HG03066 (cell line): ENCODE results near the gene KBTBD4.

Experiments
- ATAC-seq: cut with Tn5 transposase; IDR thresholded peaks from one replicate; pipeline ENCODE4 v1.9.1; 2021; ENCODE audit warnings: low read depth; ENCODE audit not compliant: unreplicated experiment

Gene KBTBD4

DNA sequence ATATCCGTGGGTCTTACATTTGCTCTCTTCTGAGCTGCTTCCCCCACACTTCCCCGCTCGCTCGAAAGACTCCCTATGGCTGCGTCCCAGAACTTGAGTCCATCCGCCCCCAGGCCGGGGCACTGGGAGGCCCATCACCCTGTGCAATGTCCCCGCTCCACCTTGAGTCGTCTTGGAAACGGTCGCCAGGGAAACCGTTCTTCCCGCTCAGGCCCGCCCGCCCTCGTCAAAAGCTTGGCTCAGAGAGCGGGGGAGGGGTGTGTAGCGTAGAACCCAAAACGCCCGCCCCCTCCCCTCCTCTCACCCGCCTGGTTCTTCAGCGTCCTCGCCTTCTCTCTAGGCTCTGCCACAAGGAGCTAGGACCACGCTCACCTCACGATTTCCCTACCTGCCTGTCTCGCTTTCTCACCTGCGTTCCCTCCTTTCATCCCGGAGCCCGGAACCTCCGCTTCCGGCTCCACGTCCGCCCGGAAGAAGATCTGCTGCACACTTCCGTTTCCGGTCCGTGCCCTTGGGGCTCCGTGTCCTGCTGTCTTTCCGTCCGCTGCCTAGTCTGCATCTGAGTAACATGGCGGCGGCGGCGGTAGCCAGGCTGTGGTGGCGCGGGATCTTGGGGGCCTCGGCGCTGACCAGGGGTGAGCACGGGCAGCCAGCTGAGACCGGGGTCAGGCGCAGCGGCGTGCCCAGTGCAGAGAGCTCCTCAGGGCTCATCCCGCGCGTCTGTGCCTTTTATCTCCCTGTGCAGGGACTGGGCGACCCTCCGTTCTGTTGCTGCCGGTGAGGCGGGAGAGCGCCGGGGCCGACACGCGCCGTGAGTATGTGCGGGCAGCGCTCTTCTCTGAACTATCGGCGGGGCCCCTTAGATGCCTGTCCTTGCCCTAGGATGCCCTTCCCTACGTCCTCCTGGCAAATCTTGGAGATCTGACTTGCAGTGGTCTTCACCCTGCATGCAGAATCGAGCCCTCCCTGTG, at the start of gene KBTBD4, which contains the start of gene NDUFS3:
KBTBD4 (minus strand) TSS at position 447 of the 971 bp plus-strand sequence; CDS start at position 428, 19 bp downstream.
NDUFS3 (plus strand) TSS at position 551 of the 971 bp plus-strand sequence; CDS start at position 569, 18 bp downstream.
- ATAC-seq, result peak; percentile 97

DNA sequence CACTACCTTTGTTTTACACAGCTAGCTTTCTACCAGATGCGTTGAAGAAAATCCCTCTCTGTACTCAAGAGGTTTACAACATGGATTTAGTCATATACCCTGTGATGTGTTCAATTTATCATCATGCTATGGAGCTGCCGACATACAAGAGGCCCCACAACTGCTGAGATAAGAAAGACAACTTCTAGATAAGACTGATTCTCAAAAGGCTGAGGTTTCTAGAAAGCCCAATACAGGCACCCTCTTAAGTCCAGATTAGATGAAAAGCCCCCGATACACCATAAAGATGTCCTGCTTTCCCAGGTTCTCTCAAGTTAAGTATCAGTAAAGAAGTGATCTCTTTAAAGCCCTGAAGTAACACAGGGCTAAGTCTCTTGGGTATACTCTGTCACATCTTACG, 49.3 kb upstream of the KBTBD4 start:
- no peak for ATAC-seq

GRCh38 chr11:47626234-47626633, 47.5 kb upstream of the KBTBD4 start:
- no peak for ATAC-seq

DNA sequence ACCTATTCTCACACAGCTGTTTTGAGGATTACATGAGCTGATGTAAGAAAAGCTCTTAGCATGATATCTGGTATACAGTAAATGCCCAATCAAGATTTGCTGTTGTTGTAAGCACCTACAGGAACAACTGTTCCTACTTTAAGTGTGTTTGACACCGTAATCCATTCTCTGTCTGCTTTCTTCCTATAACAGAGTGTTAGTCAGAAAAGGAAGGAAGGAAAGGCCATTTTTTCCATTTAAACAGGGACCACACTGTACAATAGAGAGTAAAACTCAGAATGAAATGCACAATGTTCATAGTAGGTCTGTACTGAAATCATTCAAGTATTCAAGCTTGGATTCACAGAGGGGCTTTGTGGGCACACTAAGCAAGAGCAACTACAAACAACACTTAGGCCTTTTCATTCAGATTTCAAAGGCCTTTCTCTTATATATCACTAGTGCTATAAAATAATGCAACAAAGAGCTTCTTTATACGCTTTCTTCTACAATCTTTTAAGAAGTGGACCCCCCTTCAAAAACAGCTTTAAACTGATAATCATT, 42.1 kb upstream of the KBTBD4 start:
- ATAC-seq, result no peak

GRCh38 chr11:47617417-47617809, 38.6 kb upstream of the KBTBD4 start:
- no peak for ATAC-seq

DNA sequence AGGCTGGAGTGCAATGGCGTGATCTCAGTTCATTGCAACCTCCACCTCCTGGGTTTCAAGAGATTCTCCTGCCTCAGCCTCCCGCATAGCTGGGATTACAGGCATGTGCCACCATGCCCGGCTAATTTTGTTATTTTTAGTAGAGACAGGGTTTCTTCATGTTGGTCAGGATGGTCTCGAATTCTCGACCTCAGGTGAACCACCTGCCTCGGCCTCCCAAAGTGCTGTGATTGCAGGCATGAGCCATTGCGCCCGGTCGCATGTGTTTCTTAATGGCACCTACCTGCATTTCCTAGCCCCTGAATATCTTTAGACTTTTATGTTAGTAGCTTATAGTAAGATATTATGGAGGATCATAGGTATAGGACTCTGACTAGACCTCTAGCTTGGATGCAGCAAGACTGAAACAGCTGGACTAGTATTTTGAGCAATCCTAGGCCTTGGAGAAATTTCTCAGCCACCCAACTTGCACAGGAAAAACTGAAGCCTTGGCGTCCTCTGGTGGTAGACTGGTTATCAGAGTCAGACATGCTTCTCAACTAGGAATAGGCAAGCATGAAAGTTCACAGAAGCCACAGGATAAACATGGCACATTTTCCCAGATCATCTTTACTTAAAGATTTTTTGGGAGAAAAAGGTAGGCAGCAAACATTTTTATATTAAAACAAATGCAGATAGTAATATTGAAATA, 38.1 kb upstream of the KBTBD4 start:
- no peak for ATAC-seq

DNA sequence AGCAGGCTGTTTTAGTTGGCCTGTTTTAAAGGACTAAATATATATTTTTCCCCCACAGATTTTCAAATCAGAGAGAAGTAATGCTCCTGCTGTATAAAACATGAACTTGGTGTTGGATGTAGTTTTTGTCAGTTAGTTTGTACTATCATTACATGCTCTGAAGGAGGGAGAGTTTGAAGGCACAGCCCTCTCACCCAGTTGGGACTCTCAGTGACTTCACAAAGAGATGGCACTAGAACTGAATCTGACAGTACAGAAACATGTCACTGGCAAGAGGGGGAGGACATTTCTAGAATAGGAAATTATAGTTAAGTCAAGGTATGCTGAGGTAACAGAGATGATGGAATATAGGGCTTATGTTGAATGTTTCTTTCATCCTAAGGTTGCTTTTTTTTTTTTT, 36.5 kb upstream of the KBTBD4 start:
- ATAC-seq, result no peak

DNA sequence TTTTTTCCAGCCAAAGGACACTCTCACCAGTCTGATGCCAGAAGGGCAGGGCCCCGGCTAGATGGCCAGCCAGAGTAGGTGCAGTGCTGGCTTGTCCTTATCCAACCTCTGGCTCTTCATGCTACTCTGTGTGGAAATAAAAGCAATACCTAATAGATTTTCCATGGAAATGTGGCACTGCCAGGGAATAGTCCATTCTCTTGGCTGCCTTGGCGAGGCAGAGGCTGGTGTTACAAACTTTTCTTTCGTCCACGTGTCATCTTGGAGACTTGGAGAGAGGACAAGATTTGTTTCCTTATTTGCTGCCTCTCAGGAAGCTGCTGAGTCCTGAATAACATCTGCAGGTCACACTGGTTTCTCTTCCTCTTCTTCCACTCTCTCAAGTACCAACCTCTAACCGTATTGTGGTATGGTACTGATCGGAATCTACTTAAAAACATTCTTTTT, 32.6 kb upstream of the KBTBD4 start:
- ATAC-seq, result peak; percentile 82

DNA sequence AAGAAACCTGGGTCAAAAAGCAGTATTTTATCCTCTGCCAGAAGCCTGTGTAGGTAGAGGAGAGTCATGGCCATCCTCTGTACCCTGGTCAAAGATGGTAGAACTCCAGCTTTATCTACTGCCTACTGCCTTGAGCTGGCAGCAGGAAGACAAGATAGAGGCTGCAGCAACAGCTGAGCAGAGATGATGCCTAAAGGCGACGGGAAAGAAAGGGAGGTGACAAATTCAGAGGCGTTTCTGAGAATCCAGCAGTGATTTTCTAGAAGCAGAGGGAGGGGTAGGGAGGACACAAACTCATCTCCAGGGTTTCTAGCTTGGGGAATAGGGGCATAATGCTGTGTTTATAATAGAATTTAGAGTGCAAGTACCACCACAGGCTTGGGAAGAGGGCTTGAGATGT, 30.9 kb upstream of the KBTBD4 start:
- ATAC-seq, result no peak

DNA sequence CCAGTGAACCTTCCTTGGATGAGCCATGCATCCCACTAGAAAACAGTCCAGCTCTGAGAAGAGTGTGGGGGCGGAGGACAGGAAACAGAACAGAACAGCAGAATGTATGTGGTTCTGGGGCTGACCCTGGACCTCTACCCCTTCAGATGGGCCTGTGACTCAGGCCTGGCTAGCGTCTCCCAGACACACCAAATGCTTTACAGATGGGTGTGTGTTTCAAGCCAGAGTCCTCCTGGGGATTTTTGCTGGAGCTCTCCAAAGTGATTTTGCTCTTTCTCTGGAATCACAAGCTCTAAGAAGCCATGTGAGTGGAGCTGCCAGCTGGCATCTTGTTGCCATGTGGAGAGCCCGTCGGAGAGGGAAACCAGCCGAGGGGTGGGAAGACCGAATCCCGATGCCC, 28.6 kb upstream of the KBTBD4 start:
- no peak for ATAC-seq

- ATAC-seq, result no peak
Observed at GRCh38 chr11:47606731-47607130, 28.0 kb upstream of the KBTBD4 start.

- no peak for ATAC-seq
Observed at GRCh38 chr11:47605921-47606320, 27.2 kb upstream of the KBTBD4 start.

DNA sequence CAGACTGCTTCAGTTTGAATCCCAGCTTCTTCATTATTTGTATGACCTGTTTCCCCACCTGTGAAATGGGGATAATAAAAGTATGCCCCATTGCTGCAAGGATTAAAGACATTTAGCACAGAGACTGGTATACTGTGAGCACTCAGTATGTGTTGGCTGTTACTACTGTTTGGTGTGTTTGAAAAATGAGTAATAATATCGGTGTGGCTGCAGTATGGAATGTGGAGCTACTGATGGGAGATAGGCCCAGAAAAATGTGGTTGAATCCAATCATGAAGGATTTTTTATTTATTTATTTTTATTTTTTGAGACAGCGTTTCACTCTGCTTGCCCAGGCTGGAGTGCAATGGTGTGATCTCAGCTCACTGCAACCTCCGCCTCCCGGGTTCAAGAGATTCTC, 24.5 kb upstream of the KBTBD4 start:
- no peak for ATAC-seq

DNA sequence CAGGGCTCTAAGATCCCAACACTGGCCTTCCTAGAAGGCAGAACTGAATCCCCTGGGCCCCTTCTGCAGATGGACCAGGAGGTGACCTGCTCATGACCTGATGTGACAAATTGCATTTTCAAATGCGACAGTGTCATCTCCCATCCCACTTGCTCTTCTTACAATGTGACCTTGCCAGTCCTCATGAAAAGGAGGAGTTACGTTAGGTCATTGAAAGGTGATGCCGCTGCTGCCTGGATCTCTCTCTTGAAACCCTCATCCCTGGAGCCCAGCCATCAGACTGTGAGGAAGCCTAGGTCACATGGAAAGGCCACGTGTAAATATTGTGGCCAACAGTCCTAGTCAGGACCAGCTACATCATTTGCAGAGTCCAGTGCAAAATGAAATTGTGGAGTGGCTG, 21.1 kb upstream of the KBTBD4 start:
- ATAC-seq, result no peak

DNA sequence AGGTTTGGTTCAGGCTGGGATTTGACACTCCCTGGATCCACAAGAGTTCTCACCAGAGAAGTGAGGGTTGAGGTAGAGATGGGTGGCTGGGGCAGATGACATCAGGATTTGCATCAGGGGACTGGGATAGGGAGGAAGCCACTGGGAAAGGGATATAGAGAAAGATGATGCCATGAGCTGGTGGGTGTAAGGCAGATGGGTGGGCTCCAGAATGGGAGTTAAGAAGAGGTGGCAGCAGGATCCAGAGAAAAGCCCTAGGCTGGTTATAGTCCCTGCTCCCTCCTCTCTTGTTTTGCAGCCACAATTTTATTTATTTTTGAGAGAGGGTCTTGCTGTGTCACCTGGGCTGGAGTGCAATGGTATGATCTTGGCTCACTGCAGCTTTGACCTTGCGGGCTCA, 17.2 kb upstream of the KBTBD4 start:
- no peak for ATAC-seq

DNA sequence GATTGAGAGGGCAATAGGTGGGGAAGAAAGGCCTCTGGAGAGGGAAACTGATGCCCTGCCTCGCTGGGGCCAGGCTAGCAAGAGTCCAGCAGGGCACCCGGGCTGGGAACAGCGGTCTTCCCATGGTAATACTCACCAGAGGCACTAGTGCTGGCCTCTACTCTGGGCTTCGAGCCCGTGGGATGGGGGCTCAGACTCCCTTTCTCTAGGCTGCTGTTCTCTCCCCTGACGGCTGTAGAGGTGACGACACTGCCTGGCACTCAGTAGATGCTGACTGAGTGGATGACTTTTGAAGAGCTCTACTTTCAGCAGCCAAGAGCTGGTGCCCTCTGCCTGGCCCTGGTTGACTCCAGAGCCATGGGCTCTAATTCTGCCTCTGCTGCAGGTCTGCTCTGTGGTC, 16.3 kb upstream of the KBTBD4 start:
- no peak for ATAC-seq

DNA sequence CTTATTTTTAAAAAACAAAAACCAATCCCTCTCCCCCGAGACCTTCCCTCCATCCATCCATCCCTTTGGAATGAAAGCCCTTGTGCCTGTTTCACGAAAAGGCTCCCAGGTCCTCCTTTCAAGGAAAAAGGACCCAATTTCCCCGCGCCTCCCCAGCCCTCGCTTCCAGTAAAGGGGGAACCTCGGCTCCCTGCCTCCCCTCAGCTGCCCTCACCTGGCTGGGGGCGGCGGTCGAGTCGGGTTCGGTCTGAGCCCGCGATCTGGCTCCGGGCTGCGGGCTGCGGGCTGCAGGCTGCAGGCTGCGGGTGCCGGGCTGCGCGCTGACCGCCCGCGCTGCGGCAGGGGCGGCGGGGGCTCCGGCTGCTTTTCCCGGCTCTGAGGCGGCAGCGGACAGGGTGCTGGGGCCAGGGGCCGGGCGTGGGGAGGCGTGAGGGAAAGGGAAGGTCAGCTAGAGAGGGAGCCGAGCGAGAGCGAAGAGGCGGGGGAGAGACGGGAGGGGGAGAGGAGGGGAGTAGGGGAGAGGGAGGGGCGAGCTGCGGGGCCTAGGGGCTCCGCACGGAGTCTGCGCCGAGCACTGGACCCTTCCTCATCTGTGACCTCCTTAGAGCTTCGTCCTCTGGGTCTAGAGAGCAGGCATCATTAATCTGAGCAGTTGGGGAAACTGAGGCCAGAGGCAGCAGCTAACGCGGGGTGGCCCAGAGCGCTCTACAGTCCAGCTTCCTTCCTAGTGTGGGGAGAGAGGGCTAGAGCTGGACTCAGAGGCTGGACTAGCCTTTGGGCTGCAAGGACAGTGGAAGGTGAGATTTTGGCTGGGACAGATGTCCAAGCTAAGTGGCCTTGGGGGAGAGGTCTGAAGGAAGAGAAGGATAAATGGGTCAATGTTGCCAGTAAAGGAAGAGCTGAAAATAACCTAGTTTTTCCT, 15.4 kb upstream of the KBTBD4 start, which contains the start of gene C1QTNF4:
C1QTNF4 (minus strand) TSS at position 478 of the 922 bp plus-strand sequence. CDS start 3,601 bp downstream, outside the sequence.
- ATAC-seq, result no peak

- no peak for ATAC-seq
Observed at GRCh38 chr11:47593492-47593933, 14.7 kb upstream of the KBTBD4 start.

DNA sequence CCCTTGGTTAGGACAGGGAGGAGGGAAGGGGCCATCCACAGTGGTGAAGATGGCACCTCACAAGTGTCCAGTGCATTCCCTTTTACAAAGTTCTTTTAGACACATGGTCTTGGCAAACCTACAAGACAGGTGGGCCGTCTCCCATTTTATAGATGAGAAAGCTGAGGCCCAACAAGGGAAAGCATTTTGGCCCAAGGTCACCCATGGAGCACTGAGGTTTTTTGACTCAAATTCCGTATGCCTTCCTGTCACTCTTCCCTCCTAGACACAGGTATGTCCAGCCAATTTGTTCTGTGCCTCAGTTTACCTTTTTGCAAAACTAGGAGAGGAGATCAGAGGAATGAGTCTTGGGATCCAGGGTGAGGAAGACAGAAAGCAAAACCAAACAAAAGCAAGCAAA, 14.2 kb upstream of the KBTBD4 start:
- no peak for ATAC-seq

DNA sequence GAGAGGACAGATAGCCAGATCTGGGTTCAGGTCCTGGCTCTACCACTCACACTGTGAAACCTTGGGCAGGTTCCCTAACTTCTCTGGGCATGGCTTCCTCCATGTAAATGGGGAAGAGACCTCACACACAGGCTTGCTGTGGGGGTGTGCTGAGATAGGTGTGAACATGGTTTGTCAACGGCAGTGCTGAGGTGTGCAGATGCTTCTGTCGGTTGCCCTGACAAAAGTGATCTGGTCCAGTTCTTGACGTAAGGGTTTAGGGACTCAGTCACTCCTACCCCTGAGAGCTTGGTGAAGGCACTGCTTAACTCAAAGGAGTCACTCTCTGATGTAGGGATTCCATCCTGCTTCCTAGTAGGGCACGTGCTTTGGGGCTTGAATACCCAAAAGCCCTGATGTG, 13.5 kb upstream of the KBTBD4 start:
- ATAC-seq, result no peak
